ENCODE data around the gene DHX29.

DNA sequence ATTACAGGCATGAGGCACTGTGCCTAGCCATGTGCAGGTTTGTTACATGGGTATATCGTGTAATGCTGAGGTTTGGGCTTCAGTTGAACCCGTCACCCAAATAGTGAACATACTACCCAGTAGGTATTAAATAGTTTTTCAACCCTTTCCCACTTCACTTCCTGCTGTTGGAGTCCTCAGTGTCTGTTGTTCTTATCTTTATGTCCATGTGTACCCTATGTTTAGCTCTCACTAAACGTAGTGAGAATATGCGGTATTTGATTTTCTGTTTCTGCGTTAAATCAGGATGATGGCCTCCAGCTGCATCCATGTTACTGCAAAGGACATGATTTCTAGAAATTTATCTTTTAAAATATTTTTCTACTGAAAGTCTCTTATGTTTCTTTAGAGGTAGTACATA lies 18.1 kb upstream of the DHX29 start:
- no peak for TF ChIP-seq EZH2 (IDR thresholded peaks at IDR 0.05; ENCODE audit: low read depth)
- TF ChIP-seq, protein P1, sequence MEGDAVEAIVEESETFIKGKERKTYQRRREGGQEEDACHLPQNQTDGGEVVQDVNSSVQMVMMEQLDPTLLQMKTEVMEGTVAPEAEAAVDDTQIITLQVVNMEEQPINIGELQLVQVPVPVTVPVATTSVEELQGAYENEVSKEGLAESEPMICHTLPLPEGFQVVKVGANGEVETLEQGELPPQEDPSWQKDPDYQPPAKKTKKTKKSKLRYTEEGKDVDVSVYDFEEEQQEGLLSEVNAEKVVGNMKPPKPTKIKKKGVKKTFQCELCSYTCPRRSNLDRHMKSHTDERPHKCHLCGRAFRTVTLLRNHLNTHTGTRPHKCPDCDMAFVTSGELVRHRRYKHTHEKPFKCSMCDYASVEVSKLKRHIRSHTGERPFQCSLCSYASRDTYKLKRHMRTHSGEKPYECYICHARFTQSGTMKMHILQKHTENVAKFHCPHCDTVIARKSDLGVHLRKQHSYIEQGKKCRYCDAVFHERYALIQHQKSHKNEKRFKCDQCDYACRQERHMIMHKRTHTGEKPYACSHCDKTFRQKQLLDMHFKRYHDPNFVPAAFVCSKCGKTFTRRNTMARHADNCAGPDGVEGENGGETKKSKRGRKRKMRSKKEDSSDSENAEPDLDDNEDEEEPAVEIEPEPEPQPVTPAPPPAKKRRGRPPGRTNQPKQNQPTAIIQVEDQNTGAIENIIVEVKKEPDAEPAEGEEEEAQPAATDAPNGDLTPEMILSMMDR (conservative IDR thresholded peaks at IDR 0.05): no peak

Data from PC-9 (cell line).